Measurements from ENCODE around the gene SLC25A29.
A peak's percentile ranks its signal among the peaks of the same experiment; 100 is the strongest.
"Not testable (repeated sequence)": the region's sequence is repeated elsewhere in the genome, so short reads cannot be mapped to it uniquely, and the experiment has no call there.

SLC25A29 gene

GRCh38 chr14:100345711-100346110 is 39.5 kb upstream of the SLC25A29 start:
- H3K4me3 ChIP-seq (ENCODE audit: low read length) = no peak overlapping the region
- no peak for DNase-seq (ENCODE audit: low read depth)
- TF ChIP-seq CTCF (IDR thresholded peaks at IDR 0.05; ENCODE audit: insufficient read depth, low read depth, low read length, missing control alignments) = no peak

GRCh38 chr14:100344657-100345056 is 38.4 kb upstream of the SLC25A29 start:
- H3K4me3 ChIP-seq (ENCODE audit: low read length); DNase-seq (ENCODE audit: low read depth): not testable (repeated sequence)

GRCh38 chr14:100342826-100343225 is 36.6 kb upstream of the SLC25A29 start:
- DNase-seq (ENCODE audit: low read depth) = not testable (repeated sequence)

GRCh38 chr14:100342195-100342594 is 36.0 kb upstream of the SLC25A29 start:
- no peak overlapping the region for H3K4me3 ChIP-seq (ENCODE audit: low read length)
- no peak for TF ChIP-seq CTCF (IDR thresholded peaks at IDR 0.05; ENCODE audit: insufficient read depth, low read depth, low read length, missing control alignments)
- DNase-seq (ENCODE audit: low read depth) = no peak

More at GRCh38 chr14:100342826-100343225, 36.6 kb upstream of the SLC25A29 start:
- not testable (repeated sequence) for H3K4me3 ChIP-seq (ENCODE audit: low read length)

GRCh38 chr14:100341301-100342031 is 35.2 kb upstream of the SLC25A29 start:
- no peak for TF ChIP-seq CTCF (IDR thresholded peaks at IDR 0.05; ENCODE audit: insufficient read depth, low read depth, low read length, missing control alignments)
- H3K4me3 ChIP-seq (ENCODE audit: low read length) = no peak overlapping the region
- DNase-seq (ENCODE audit: low read depth) = peak; percentile 85

GRCh38 chr14:100340423-100340813 is 34.2 kb upstream of the SLC25A29 start:
- TF ChIP-seq CTCF (IDR thresholded peaks at IDR 0.05; ENCODE audit: insufficient read depth, low read depth, low read length, missing control alignments) = no peak
- H3K4me3 ChIP-seq (ENCODE audit: low read length) = no peak overlapping the region
- DNase-seq (ENCODE audit: low read depth) = no peak

- TF ChIP-seq CTCF (IDR thresholded peaks at IDR 0.05; ENCODE audit: insufficient read depth, low read depth, low read length, missing control alignments) = no peak
These were observed 33.6 kb upstream of the SLC25A29 start for GRCh38 chr14:100339766-100340422.

More at GRCh38 chr14:100339766-100340422, 33.6 kb upstream of the SLC25A29 start:
- H3K4me3 ChIP-seq (ENCODE audit: low read length) = no peak overlapping the region
- no peak for DNase-seq (ENCODE audit: low read depth)

Data from epithelial cell of esophagus (primary cell).